Measurements from ENCODE around the gene SMPDL3A.

The SMPDL3A gene

GRCh38 chr6:122760330-122760729 is 28.7 kb upstream of the SMPDL3A start:
- no peak overlapping the region for H3K27ac ChIP-seq
- H3K27me3 ChIP-seq: no peaks in the 10 kb centered on the region
- no peak for TF ChIP-seq CTCF (IDR thresholded peaks at IDR 0.05)
- no peak overlapping the region for H3K4me3 ChIP-seq
- no peaks in the 10 kb centered on the region for H3K9me3 ChIP-seq
- H3K4me1 ChIP-seq: no peaks in the 10 kb centered on the region
- no peaks in the 10 kb centered on the region for H3K36me3 ChIP-seq
- DNase-seq: no peak
- intact Hi-C loops (cut with DNase I; ENCODE audit: low total_unique reads): no loop called here

- no peak overlapping the region for H3K27ac ChIP-seq
- H3K27me3 ChIP-seq: no peaks in the 10 kb centered on the region
- TF ChIP-seq CTCF (IDR thresholded peaks at IDR 0.05): no peak
- no peak for DNase-seq
- intact Hi-C loops (cut with DNase I; ENCODE audit: low total_unique reads): no loop called here
- H3K4me3 ChIP-seq: no peak overlapping the region
- no peaks in the 10 kb centered on the region for H3K9me3 ChIP-seq
- no peaks in the 10 kb centered on the region for H3K4me1 ChIP-seq
- no peaks in the 10 kb centered on the region for H3K36me3 ChIP-seq
These were observed 22.8 kb upstream of the SMPDL3A start for GRCh38 chr6:122766256-122766655.

- no peaks in the 10 kb centered on the region for H3K36me3 ChIP-seq
- H3K27ac ChIP-seq: no peak overlapping the region
- H3K9me3 ChIP-seq: no peaks in the 10 kb centered on the region
- no peak overlapping the region for H3K4me3 ChIP-seq
- intact Hi-C loops (cut with DNase I; ENCODE audit: low total_unique reads): no loop called here
- TF ChIP-seq CTCF (IDR thresholded peaks at IDR 0.05): no peak
- H3K27me3 ChIP-seq: no peaks in the 10 kb centered on the region
- no peak for DNase-seq
- no peaks in the 10 kb centered on the region for H3K4me1 ChIP-seq
These were observed 18.0 kb upstream of the SMPDL3A start for GRCh38 chr6:122770835-122771601.

- H3K9me3 ChIP-seq: no peaks in the 10 kb centered on the region
- TF ChIP-seq CTCF (IDR thresholded peaks at IDR 0.05): no peak
- intact Hi-C loops (cut with DNase I; ENCODE audit: low total_unique reads): no loop called here
- H3K27ac ChIP-seq: no peak overlapping the region
- no peaks in the 10 kb centered on the region for H3K36me3 ChIP-seq
- H3K4me1 ChIP-seq: no peaks in the 10 kb centered on the region
- no peaks in the 10 kb centered on the region for H3K27me3 ChIP-seq
- no peak for DNase-seq
- H3K4me3 ChIP-seq: no peak overlapping the region
These were observed 16.2 kb upstream of the SMPDL3A start for GRCh38 chr6:122772724-122773415.

GRCh38 chr6:122775975-122776374 is 13.1 kb upstream of the SMPDL3A start:
- no peaks in the 10 kb centered on the region for H3K4me1 ChIP-seq
- H3K4me3 ChIP-seq: no peak overlapping the region
- DNase-seq: no peak
- no peak for TF ChIP-seq CTCF (IDR thresholded peaks at IDR 0.05)
- H3K9me3 ChIP-seq: no peaks in the 10 kb centered on the region
- intact Hi-C loops (cut with DNase I; ENCODE audit: low total_unique reads): no loop called here
- no peak overlapping the region for H3K27ac ChIP-seq
- H3K36me3 ChIP-seq: no peaks in the 10 kb centered on the region
- H3K27me3 ChIP-seq: no peaks in the 10 kb centered on the region

All from tibial artery (tissue), 4 donors.